Breast epithelium (tissue), 4 donors: ENCODE data around the gene PRR3. TPM values are rescaled to one million over a fixed set of nuclear protein-coding genes. Genes with fewer than 3 reads are reported as not detected.

Source experiments
- DNase-seq, 2 donors: peaks; one replicate each; pipeline ENCODE4 v3.0.0-alpha.2; 2019; ENCODE audit warnings: low spot score in 2 of 2
- H3K27ac ChIP-seq, 2 donors: fragments of 200-600 bp; sonication (generic) in 1 of 2; one replicate each; pipeline ENCODE4 v1.5.1; 2016 to 2019; ENCODE audit warnings: mild to moderate bottlenecking in 1 of 2
- H3K27me3 ChIP-seq, 2 donors: fragments of 200-600 bp; sonication (generic) in 1 of 2; one replicate each; pipeline versions ENCODE4 v1.5.1 to v1.6.0; 2017 to 2019; ENCODE audit warnings: control low read depth in 1 of 2, mild to moderate bottlenecking in 1 of 2
- H3K36me3 ChIP-seq: fragments of 200-600 bp; one replicate; pipeline ENCODE4 v1.5.1; 2019
- H3K4me1 ChIP-seq, 2 donors: fragments of 200-600 bp; sonication (generic); one replicate each; pipeline ENCODE4 v1.5.1; 2016 to 2019; ENCODE audit warnings: control low read depth in 1 of 2
- H3K4me3 ChIP-seq, 3 donors: fragments of 200-600 bp; sonication (generic); 1 replicate in 2 of 3; 2 replicates in 1 of 3; pipeline ENCODE4 v1.5.1; 2016 to 2019; ENCODE audit warnings: mild to moderate bottlenecking in 3 of 3, moderate library complexity in 2 of 3
- H3K9me3 ChIP-seq, 2 donors: fragments of 200-600 bp; sonication (generic) in 1 of 2; one replicate each; pipeline ENCODE4 v1.5.1; 2016 to 2019; ENCODE audit warnings: control low read depth in 1 of 2
- POLR2A ChIP-seq: fragments of 450-650 bp; IDR thresholded peaks from one replicate; pipeline ENCODE4 v1.6.1; 2016; ENCODE audit warnings: antibody characterized with exemption, mild to moderate bottlenecking, moderate library complexity
- POLR2AphosphoS5 ChIP-seq, 3 donors: sonication (generic); formaldehyde crosslinking; IDR thresholded peaks; one replicate each; pipeline ENCODE4 v1.6.1; 2017; ENCODE audit warnings: antibody characterized with exemption in 3 of 3
- intact Hi-C: fragments of 100-400 bp; cut with DNase I; formaldehyde crosslinking; loops from one replicate; pipeline ENCODE4 v1.15.1; 2023; ENCODE audit warnings: low total_unique reads
- total RNA-seq, 3 donors: library from RNA; depleted of rRNA; stranded (reverse); fragments of >200 nt; gene quantifications; one replicate each; pipeline ENCODE4 v1.1.0, GENCODE V29; 2016
- TF ChIP-seq, protein P1 (sequence below), 3 donors: fragments of 450-650 bp; IDR thresholded peaks; one replicate each; pipeline ENCODE4 v1.5.1; 2016 to 2017; ENCODE audit warnings: antibody characterized with exemption in 3 of 3, mild to moderate bottlenecking in 3 of 3, moderate library complexity in 3 of 3

The PRR3 gene
- total RNA-seq, 3 donors from 2014 or later = 9.0 to 28.4 (median 12.1) TPM

DNA sequence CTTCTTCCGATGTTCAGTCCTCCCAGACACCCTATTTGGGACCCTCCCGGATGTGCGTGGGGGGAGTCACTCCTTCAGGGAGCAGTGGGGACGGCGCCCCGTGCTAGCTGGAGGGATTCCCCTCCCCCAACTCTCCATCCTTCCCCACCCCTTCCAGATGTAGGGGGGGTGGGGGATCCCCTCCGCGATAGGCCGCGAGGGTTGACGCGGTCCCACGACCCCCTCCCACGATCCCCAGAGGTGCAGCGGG, 1.4 kb upstream of the PRR3 start:
- Histone ChIP-seq H3K9me3 (no peaks in the 10 kb centered on the region), H3K36me3 (peaks cover 3% of the 10 kb centered on the region), H3K27ac (peak overlapping the region; percentile 97 to 100), H3K4me3 (peak overlapping the region; percentile 72 to 98 (median 91)), H3K4me1 (peaks cover 4 to 15% of the 10 kb centered on the region in 2 donors), H3K27me3 (no peaks in the 10 kb centered on the region)
- no peak for DNase-seq
- intact Hi-C loops = loop anchor here (5.0 kb wide), 1 partner anchor 167 kb away; the partner anchor contains the start of gene TUBB
- TF ChIP-seq, protein P1, sequence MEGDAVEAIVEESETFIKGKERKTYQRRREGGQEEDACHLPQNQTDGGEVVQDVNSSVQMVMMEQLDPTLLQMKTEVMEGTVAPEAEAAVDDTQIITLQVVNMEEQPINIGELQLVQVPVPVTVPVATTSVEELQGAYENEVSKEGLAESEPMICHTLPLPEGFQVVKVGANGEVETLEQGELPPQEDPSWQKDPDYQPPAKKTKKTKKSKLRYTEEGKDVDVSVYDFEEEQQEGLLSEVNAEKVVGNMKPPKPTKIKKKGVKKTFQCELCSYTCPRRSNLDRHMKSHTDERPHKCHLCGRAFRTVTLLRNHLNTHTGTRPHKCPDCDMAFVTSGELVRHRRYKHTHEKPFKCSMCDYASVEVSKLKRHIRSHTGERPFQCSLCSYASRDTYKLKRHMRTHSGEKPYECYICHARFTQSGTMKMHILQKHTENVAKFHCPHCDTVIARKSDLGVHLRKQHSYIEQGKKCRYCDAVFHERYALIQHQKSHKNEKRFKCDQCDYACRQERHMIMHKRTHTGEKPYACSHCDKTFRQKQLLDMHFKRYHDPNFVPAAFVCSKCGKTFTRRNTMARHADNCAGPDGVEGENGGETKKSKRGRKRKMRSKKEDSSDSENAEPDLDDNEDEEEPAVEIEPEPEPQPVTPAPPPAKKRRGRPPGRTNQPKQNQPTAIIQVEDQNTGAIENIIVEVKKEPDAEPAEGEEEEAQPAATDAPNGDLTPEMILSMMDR (IDR thresholded peaks at IDR 0.05) = no peak
- TF ChIP-seq POLR2A (no peak), POLR2AphosphoS5 (IDR thresholded peaks at IDR 0.05) (no peak)

DNA sequence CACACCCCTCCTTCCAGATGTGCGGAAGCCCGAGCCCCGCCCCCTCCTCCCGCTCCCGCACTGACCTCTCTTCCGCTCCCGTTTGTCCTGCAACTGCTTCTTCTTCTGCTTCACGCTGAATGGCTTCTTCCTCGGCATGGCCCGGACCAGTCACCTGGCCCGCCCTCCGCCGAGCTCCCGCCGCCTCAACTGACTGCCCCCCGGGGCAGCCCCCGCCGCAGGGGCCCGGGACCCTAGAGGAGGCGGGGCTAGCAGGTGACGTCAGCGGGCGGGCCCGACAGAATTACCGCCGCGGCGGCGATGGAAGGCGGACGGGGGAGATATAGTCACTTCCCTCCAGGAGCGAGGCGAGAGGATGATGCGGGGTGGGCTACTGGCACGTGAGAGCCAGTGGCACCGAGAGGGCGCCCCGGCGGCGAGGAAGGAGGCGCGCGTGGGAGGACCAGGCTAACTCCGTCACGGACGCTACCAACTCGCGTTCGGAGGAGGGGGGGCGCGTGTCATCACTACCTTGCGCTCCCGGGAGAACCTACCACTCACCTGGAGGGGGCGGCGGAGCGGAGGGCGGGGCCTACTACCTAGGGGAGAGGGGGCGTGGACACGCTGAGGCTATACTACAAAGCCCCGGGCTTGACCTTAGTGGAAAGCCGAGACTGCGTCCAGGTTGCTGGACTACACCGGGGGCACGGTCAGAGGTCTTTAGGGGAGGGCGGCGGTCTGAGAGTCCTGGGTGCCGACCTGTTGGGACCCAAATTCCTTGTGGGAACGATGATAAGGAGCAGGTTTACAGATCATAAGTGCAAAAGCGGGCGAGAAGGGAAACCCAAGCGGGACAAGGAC, 809 bp upstream of the PRR3 start, which contains the start of gene GNL1:
TSS of gene GNL1 (minus strand) at position 424 of the 840 bp plus-strand sequence. CDS start at position 138, 286 bp downstream.
- intact Hi-C loops = loop anchor here (5.0 kb wide), 1 partner anchor 166 kb away; the partner anchor contains the start of gene TUBB

DNA sequence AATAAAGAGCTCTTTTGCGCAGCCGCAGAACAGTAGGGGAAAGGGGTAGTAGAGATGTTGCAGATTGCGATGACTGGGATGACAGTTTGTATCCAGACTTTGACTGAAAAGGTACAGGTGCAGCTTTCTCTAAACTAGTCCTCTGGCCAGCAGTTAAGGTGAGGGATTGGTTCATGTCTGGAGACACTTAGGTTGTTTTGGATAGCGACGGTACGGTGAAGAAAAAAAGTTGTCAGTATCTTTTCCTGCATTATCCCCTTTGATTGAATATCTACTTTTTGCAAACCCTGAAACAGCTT, 537 bp downstream of the PRR3 start:
- Histone ChIP-seq H3K4me3 (peak overlapping the region; percentile 72 to 98 (median 91)), H3K9me3 (no peaks in the 10 kb centered on the region), H3K27ac (peak overlapping the region; percentile 97 to 100), H3K27me3 (no peaks in the 10 kb centered on the region), H3K36me3 (no peaks in the 10 kb centered on the region), H3K4me1 (peaks cover 4 to 15% of the 10 kb centered on the region in 2 donors)
- TF ChIP-seq POLR2AphosphoS5 (IDR thresholded peaks at IDR 0.05) = no peak
- TF ChIP-seq, protein P1 (IDR thresholded peaks at IDR 0.05) = no peak
- TF ChIP-seq POLR2A = no peak
- intact Hi-C loops = loop anchor here (5.0 kb wide), 1 partner anchor 165 kb away; the partner anchor contains the start of gene TUBB
- DNase-seq = no peak

More for the DNA sequence above, 809 bp upstream of the PRR3 start, which contains the start of gene GNL1:
- H3K36me3 ChIP-seq = peaks cover under 1% of the 10 kb centered on the region
- peaks cover 4 to 15% of the 10 kb centered on the region in 2 donors for H3K4me1 ChIP-seq
- H3K27me3 ChIP-seq = no peaks in the 10 kb centered on the region
- no peaks in the 10 kb centered on the region for H3K9me3 ChIP-seq
- DNase-seq = peak; percentile 98
- peak within 1 kb of the TSS; percentile 97 to 100 for H3K27ac ChIP-seq
- peak within 1 kb of the TSS; percentile 72 to 98 (median 91) for H3K4me3 ChIP-seq
- TF ChIP-seq POLR2A (no peak), POLR2AphosphoS5 (IDR thresholded peaks at IDR 0.05) (peak in 2 of 3 donors; percentile 91 to 93)
- TF ChIP-seq, protein P1 (IDR thresholded peaks at IDR 0.05) = peak; percentile 10 to 33 (median 29)

DNA sequence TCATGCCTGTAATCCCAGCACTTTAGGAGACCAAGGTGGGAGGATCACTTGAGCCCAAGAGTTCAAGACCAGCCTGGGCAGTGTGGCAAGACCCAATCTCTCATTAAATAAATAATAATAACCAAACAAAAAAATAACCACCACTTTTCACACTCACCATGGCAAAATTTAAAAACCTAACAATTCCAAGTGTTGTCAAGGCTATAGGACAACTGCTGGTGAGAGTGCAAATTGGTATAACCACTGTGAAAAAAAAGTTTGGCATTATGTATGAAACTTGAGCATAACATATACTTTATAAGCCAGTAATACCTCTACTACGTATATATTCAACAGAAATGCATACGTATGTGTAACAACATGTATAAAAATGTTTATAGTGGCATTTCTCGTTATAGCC, 3.8 kb downstream of the PRR3 start:
- H3K27me3 ChIP-seq = no peaks in the 10 kb centered on the region
- no peak overlapping the region for H3K4me3 ChIP-seq
- no peaks in the 10 kb centered on the region for H3K9me3 ChIP-seq
- no peak overlapping the region for H3K27ac ChIP-seq
- peaks cover 4 to 8% of the 10 kb centered on the region in 2 donors for H3K4me1 ChIP-seq
- DNase-seq = no peak
- TF ChIP-seq, protein P1 (IDR thresholded peaks at IDR 0.05) = no peak
- TF ChIP-seq POLR2A (no peak), POLR2AphosphoS5 (IDR thresholded peaks at IDR 0.05) (no peak)
- intact Hi-C loops = no loop called here
- H3K36me3 ChIP-seq = no peaks in the 10 kb centered on the region
